ENCODE data around the gene ZDHHC7. TPM values are rescaled to one million over a fixed set of nuclear protein-coding genes. Genes with fewer than 3 reads are reported as not detected.

Gene ZDHHC7
- total RNA-seq, 1 experiment from 2014 or later = 39.9 TPM

- no peaks in the 10 kb centered on the region for H3K79me2 ChIP-seq (ENCODE audit: insufficient read depth, low read length)
Observed at GRCh38 chr16:84947996-84948850, 63.1 kb downstream of the ZDHHC7 start.

More at GRCh38 chr16:84947996-84948850, 63.1 kb downstream of the ZDHHC7 start:
- H3K9ac ChIP-seq (ENCODE audit: low read length) = no peak overlapping the region
- no peak for ATAC-seq
- no peaks in the 10 kb centered on the region for H3K36me3 ChIP-seq (ENCODE audit: control insufficient read depth in 1 of 2, insufficient read depth in 2 of 2, low read length in 2 of 2)
- ChIA-PET RAD21 (ENCODE audit: low non-redundant PET in 1 of 2, low total read pairs in 2 of 2, uncharacterized antibody in 2 of 2, unreplicated experiment in 2 of 2) (no interaction called here), POLR2A (no interaction called here), CTCF (no interaction called here)
- intact Hi-C loops (cut with micrococcal nuclease) = no loop called here
- no peaks in the 10 kb centered on the region for H3K9me2 ChIP-seq (ENCODE audit: insufficient read depth)
- DNase-seq (ENCODE audit: low read depth, low spot score) = no peak
- H4K20me1 ChIP-seq (ENCODE audit: insufficient read depth) = no peaks in the 10 kb centered on the region
- no peak for TF ChIP-seq CEBPB (IDR thresholded peaks at IDR 0.05; ENCODE audit: low read depth)
- TF ChIP-seq SIN3A (IDR thresholded peaks at IDR 0.05; ENCODE audit: low read depth) = no peak
- no peak for TF ChIP-seq CBX3 (IDR thresholded peaks at IDR 0.05; ENCODE audit: low read depth)
- TF ChIP-seq YY1 (IDR thresholded peaks at IDR 0.05; ENCODE audit: extremely low read depth, insufficient replicate concordance, low read depth, low read length) = no peak
- TF ChIP-seq EZH2phosphoT487 (IDR thresholded peaks at IDR 0.05; ENCODE audit: borderline replicate concordance) = no peak
- TF ChIP-seq SP1 (IDR thresholded peaks at IDR 0.05; ENCODE audit: low read depth) = no peak
- TF ChIP-seq POLR2A (IDR thresholded peaks at IDR 0.05; ENCODE audit: borderline replicate concordance, extremely low read depth, insufficient read depth, insufficient read length) = no peak
- TF ChIP-seq ELF1 (IDR thresholded peaks at IDR 0.05; ENCODE audit: borderline replicate concordance, low read depth) = no peak
- TF ChIP-seq FOSL1 (IDR thresholded peaks at IDR 0.05; ENCODE audit: low read depth) = no peak
- no peak for TF ChIP-seq CTCF (IDR thresholded peaks at IDR 0.05 in 2 of 3, conservative IDR thresholded peaks at IDR 0.05 in 1 of 3; ENCODE audit: borderline replicate concordance in 1 of 3, insufficient read depth in 1 of 3, low read depth in 2 of 3, low read length in 2 of 3)
- no peak for TF ChIP-seq SRF (IDR thresholded peaks at IDR 0.05; ENCODE audit: low read depth)
- no peak for TF ChIP-seq EZH2 (IDR thresholded peaks at IDR 0.05)
- no peak for TF ChIP-seq TCF7L2 (IDR thresholded peaks at IDR 0.05; ENCODE audit: borderline replicate concordance, extremely low read depth, insufficient read depth, insufficient read length)
- TF ChIP-seq POLR2AphosphoS5 (IDR thresholded peaks at IDR 0.05; ENCODE audit: low read depth, low read length) = no peak
- no peak for TF ChIP-seq EGR1 (IDR thresholded peaks at IDR 0.05; ENCODE audit: low read depth)
- no peaks in the 10 kb centered on the region for H3K9me3 ChIP-seq (ENCODE audit: control insufficient read depth in 1 of 2, insufficient read depth in 1 of 2, low read depth in 1 of 2, low read length in 2 of 2)
- no peak overlapping the region for H3K27ac ChIP-seq (ENCODE audit: low read depth, low read length)
- H3K4me1 ChIP-seq (ENCODE audit: control insufficient read depth in 1 of 2, insufficient read depth in 2 of 2, low read length in 2 of 2) = peaks cover 0 to 3% of the 10 kb centered on the region in 2 experiments; a peak in 1 of 4 replicates
- no peaks in the 10 kb centered on the region for H3K27me3 ChIP-seq (ENCODE audit: insufficient read depth, low read length)
- BruUV-seq (replicated peaks) = no TSS peak
- H3K4me2 ChIP-seq (ENCODE audit: low read length) = no peak overlapping the region
- H2AFZ ChIP-seq (ENCODE audit: low read depth, low read length, poor library complexity, severe bottlenecking) = no peak overlapping the region
- H3K4me3 ChIP-seq (replicated peaks in 1 of 2; ENCODE audit: low read depth in 1 of 2, low read length in 2 of 2) = no peak overlapping the region
